Stimulated activated CD8-positive, alpha-beta memory T cell treated with anti-CD3 and anti-CD28 coated beads, Interleukin-7, amount 100 ng/mL, for 4 hours (primary cell): Measurements from ENCODE around the gene AHNAK.
A peak's percentile ranks its signal among the peaks of the same experiment; 100 is the strongest.
"Not testable (repeated sequence)": the region's sequence is repeated elsewhere in the genome, so short reads cannot be mapped to it uniquely, and the experiment has no call there.

Source experiments
- DNase-seq, 2 donors: peaks; one replicate each; pipeline ENCODE4 v3.0.0-alpha.2; 2020; ENCODE audit warnings: low read depth in 2 of 2

AHNAK gene

GRCh38 chr11:62463121-62463542 is 83.5 kb downstream of the AHNAK start:
- no peak for DNase-seq

- DNase-seq: no peak
Observed at GRCh38 chr11:62462508-62462892, 84.1 kb downstream of the AHNAK start.

- DNase-seq: no peak
Observed at GRCh38 chr11:62461740-62462507, 84.7 kb downstream of the AHNAK start.

GRCh38 chr11:62459080-62459479 is 87.5 kb downstream of the AHNAK start:
- DNase-seq: no peak

GRCh38 chr11:62458212-62459002 is 88.2 kb downstream of the AHNAK start:
- DNase-seq: no peak

- DNase-seq: no peak
Observed at GRCh38 chr11:62457478-62457877, 89.1 kb downstream of the AHNAK start.

- no peak for DNase-seq
Observed at GRCh38 chr11:62456630-62457029, 90.0 kb downstream of the AHNAK start.

- no peak for DNase-seq
Observed at GRCh38 chr11:62452839-62453468, 93.7 kb downstream of the AHNAK start.

GRCh38 chr11:62452261-62452660 is 94.3 kb downstream of the AHNAK start:
- DNase-seq: no peak

GRCh38 chr11:62451241-62451621 is 95.4 kb downstream of the AHNAK start:
- DNase-seq: no peak

GRCh38 chr11:62450543-62451240 is 95.9 kb downstream of the AHNAK start:
- no peak for DNase-seq

- DNase-seq: not testable (repeated sequence)
Observed at GRCh38 chr11:62449912-62450311, 96.7 kb downstream of the AHNAK start.

- DNase-seq: no peak
Observed at GRCh38 chr11:62449451-62449851, 97.2 kb downstream of the AHNAK start.

GRCh38 chr11:62446091-62446490 is 100.5 kb downstream of the AHNAK start:
- DNase-seq: no peak

GRCh38 chr11:62445314-62445740 is 101.3 kb downstream of the AHNAK start:
- no peak for DNase-seq

- no peak for DNase-seq
Observed at GRCh38 chr11:62444835-62445234, 101.8 kb downstream of the AHNAK start.

GRCh38 chr11:62444236-62444833 is 102.3 kb downstream of the AHNAK start:
- DNase-seq: peak in 1 of 2 donors; percentile 16

GRCh38 chr11:62443390-62444235 is 103.0 kb downstream of the AHNAK start:
- no peak for DNase-seq

GRCh38 chr11:62439785-62440602 is 106.6 kb downstream of the AHNAK start:
- no peak for DNase-seq

GRCh38 chr11:62438641-62439040 is 108.0 kb downstream of the AHNAK start:
- DNase-seq: no peak
